HG02852 (cell line): ENCODE measurements around the gene KNCN.

ENCODE experiments used
- ATAC-seq: cut with Tn5 transposase; IDR thresholded peaks from one replicate; pipeline ENCODE4 v1.9.1; 2021; ENCODE audit warnings: mild to moderate bottlenecking, moderate library complexity; ENCODE audit not compliant: unreplicated experiment

KNCN gene

DNA sequence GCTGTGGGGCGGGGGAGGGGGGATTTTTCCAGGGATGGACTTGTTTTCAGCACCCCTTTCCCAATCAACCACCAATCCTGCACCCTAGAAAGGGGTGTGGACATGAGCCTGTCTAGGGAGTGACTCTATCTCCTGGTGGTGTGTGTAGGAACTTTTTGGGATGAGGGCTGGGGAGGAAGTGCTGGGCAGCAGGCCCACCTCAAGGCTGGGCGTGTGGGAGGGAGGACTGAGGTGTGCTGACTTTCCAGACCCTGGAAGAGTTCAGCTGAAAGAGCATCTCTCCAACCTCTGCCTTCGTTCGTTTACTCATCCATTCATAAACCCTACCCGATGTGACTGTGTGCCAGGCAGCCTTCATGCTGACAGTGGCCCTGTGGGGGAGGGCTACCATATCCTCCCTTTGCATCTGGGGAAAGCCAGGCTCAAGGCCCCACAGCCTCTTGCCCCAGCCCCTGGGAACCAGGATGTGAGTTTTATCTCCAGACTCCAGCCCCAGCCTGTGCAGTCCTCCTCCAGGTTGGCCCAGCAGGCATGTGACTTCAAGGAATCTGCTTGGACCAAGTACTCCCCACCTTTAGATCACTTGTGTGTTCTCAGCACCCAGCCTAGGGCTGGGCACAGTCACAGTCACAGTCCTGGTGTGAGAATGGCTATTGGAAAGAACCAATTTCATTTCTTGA lies 6.7 kb downstream of the KNCN start:
- ATAC-seq = no peak

DNA sequence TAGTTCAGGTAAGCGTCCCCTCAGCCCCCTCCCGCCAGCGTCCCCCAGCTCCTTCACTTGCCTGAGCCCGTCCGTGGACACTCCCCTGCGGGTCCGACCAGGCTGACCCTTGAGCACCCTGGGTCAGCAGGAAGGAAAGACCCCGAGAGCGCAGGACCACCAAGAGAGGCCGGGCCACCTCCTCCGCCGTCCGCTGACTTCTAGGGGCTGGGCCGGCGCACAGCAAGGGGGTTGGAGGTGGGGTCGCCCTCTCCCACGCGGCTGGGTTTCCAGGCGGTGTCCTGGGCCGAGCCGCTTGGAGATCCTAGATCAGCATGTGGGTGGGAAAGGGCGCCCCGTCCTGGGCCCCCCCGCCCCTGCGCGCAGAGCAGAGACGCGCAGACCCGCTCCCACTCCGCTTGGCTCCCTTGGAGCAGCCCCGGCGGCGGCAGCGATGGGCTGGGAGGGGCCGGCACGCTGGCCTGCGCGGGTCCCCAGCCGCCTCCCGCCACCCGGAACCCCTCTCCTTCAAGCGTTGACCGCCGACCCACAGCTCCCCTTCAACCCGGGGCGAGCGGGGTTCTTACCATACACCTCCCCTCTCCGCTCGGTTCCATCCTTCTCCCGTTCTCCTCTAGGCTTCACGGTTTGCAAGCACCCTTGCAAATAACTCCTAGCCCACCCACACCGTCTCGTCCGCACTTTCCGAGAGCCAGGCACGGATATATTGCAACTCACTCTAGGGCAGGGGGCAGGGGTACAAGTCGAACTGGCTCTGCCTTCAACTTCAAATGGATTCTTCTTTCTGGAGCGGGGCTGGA lies 7.5 kb downstream of the KNCN start:
- ATAC-seq = no peak

DNA sequence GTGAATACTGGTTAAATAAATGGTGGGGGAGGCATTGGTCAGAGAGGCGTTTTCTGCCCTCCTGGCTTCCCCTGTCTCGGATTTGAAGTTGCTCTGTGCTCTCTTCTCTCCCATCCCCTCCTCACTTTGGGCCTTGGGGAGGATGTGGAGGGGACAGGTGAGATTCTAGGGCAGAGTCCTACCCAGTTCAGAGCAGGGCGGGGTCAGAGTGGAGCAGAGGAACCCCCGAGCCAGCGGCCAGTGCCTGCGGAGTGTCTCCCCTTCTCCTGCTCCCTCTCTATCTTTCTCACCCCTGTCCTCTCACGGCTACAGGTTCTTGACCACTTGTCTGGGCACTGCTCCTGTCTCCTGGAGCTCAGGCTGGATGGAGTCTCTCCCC lies 8.1 kb downstream of the KNCN start:
- no peak for ATAC-seq

DNA sequence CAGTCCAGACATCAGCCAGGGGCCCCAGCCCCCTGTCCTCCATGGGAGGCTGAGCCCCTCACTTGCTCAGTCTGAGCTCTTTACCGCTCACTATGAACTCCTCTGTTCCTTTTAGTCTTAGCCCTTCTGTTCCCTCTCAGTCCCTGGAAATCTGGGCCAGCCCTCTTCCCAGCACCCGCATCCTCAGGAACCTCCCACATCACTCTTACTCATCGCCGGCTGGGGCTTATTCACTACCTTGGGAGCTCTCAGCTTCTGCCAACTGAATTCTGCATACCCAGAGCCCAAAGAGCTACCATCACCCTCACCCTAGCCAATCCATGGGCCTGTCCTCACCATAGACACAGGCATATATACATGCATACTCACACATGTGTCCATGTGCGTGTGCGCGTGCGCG lies 11.5 kb downstream of the KNCN start:
- ATAC-seq = no peak

DNA sequence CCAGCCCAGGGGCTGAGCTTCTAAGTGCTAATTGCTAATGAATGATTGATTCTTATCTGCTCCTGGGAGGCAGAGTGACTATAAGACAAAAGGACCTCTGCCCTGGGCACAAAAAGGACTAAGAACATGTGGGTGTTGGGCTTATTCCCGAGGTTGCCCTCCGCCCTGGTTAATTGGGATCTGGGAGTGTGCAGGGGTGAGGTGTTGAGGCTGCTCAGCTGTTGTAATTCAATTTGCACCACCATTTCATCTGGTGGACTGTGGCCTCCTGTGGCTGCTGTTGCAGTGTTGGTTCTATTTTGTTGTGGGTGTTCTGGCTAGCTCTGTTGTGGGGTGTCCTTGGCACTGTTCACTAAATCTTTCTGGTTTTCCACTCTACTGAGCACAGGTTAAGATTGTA lies 13.3 kb downstream of the KNCN start:
- ATAC-seq = no peak

DNA sequence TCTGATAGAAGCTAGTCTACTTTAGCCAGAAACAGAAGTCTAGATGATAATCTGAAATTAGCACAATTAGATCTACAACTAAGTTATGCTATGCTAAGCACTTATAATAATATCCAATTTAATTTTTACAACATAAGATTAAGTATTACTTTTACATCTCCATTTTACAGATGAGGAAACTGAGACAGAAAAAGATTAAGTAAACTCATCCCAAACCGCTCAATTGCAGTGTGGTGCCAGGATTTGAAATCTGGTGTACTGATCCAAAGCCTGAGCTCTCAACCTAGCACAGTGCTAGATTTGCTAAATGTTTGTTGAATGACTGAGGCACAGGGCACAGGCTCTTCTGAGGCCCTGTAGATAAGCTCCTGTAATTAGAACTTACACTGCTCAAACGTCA lies 13.8 kb downstream of the KNCN start:
- ATAC-seq = no peak

DNA sequence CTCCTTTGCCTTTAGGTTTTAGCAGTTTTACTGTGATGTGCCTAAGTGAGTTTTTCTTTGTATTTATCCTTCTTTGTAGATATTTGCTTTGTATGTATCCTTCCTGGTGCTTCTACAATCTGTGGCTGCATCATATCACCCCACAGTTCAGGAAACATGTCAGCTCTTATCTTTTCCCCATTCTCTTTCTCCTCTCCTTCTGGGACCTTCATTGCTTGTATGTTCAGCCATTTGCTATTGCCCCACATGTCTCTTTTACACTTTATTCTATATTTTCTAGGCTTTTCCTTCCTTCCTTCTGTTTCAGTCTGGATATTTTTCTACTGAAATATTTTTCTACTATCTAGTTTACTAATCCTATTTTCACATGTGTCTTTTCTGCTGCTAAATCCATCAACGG lies 14.9 kb downstream of the KNCN start:
- ATAC-seq = no peak

DNA sequence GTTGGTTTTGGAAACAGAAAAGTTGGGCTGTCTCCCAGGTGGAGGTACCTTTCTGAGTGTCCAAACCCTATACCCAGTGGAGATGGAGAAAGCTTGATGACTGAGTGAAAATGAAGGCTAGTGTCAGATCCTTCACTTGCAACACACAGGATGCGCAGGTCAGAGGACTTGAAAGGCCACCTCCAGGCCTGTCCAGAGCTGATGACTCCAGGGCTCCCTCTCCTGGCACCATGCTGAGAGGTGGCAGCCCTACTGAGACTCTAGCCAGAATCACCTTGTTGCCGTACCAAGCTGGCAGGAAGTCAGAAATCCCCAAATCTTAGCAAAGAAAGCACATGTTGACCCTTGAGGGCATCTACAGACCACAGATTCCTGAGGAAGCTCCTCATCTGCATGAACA lies 16.4 kb downstream of the KNCN start:
- no peak for ATAC-seq

DNA sequence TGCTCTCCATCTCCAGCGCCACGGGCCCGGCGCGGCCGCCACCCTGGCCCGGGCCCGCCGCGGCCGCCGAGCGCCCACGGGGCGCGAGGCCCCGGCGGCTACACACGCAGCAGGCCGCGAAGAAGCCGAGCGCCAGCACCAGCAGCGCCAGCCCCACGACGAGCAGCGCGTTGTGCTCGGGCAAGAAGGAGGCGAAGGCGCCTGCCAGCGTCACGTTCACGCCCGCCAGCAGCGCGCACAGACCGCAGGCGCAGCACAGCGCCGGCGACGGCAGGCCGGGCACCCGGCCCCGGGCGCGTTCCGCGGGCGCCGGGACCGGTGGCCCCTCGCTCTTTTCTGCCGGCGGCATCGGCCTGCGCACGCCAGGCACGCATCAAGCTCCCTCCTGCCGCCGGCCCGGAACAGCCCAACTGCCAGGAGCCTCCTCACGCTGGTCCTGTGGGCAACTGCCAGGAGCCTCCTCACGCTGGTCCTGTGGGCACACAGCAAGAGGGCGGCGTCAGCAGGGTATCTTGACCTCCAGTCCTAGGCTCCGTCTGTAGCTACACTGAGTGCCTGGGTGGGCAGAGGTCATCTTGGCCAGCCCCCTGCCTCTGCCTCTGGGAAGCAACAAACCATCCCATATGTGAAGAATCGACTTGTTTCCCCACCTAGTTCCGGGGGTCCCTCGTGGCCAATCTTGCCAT lies 18.1 kb downstream of the KNCN start:
- no peak for ATAC-seq

DNA sequence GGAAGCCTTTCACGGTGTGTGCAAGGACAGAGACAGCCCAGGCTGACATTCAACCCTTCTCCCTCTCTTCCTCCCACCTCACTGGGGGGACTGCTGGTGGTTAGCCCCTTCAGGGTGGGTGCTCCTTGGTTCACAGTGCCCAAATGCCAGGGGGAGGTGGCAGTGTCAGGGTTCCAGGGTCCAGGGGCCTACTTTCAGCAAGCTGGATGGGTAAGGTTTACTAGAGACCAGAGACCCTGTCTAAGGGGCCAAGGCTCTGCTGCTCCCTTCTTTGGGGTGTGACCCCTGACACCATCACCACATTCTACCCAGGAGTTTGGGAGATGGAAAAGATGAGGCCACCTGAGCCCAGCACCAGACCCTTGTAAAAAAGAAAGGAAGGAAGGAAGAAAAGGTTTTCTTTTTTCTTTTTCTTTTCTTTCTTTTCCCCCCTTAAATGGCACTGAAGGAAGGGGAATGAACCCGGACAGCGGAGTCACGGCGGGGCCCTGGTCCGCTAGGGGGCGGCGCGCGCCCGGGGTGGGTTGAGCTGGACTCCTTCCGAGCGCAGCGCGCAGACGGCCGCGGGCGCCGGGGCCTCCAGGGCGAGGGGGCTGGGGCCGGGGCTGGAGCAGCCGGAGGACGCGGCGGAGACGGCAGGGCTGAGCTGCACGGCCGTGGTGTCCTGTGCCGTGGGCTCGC lies 18.8 kb downstream of the KNCN start:
- ATAC-seq = no peak

DNA sequence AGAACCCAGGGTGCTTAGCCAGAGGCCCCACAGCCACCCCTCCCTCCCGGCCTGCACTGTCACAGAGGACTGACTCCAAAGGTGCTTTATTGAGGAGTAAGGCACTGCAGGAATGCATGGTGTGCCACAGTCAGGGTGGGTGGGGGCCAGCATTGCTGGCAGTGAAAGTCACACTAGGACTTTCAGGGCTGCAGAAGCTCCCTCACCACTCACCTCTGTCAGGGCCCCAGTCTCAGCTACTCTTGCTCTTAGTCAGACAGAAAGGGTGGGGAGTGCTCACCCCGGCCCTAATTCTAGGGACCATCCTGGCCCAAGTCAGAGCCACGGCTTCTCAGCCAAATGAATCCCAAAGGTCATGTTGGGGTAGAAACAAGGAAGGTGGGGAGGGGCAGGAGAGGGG lies 19.4 kb downstream of the KNCN start:
- ATAC-seq = no peak

DNA sequence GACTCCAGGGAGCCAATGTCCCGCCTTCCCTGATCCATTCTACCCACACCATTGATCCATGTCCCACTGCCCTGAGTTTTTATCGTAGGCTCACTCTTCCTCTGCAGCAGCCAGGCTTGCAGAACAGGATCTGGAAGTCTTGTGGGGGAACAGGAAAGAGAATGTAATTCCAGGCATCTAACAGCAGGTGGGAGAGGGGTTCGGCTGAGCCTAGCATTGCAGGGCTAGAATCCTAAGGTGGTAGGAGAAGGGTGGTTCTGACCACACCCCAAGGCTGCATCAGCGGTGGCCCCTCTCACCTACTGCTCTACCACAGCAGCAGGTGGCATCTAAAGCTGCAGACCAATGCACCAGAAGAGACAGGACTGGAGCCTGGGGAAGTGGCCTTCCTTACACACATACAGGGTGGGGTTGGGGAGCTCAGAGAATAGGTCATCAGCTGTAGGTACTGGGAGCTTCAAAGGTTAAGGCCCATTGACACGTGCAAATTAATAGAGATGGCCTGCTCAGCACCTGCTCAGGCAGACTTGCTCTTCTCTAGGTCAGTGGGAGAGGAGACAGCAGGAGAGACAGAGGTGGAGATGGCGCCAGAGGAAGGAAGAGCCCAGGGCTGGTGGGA lies 20.5 kb downstream of the KNCN start:
- no peak for ATAC-seq

DNA sequence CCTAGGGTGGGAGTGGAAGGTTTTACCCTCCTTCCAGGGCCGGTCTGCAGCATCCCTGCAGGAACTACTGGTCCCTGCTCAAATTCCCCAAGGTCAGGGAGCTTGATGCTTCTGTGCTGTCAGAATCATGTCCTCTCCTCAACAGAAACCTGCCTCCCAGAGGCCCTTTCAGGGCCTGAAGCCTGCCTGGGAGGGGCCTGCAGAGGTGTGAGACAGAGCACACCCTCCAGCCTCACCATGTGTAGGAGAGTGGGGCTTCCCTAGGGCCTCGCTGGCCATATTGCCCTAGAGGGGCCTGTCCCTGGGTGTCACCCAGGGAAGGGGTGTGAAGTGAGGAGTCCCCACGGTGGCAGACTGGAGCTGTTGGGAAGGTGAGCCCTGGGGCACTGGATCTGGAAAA lies 21.1 kb downstream of the KNCN start:
- ATAC-seq = no peak

DNA sequence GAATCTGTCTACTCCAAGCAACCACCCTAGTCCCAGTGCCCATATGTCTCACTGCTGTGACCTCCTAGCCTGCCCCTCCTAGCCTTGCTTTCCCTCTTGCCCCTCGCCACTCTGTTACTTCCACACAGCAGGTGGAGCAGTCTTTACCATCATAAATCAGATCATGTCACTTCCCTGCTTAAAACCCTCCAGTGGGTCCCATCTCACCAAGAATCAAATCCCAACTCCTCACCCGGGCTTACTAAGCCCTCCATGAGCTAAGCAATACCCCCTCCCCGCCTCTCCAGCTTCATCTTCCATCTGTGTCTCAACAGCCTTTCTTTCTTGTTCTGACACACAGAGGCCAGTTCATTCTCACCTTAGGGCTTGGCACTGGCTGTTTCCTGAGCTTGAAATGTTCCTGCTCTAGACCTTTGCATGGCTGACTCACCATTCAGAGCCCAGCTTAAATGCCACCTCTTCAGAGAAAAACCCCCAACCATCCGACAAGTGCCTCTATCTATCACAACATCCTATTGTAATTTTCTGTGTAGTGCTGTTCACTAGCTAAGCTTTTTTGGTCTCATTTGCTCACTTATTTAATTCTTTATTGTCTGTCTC lies 22.3 kb downstream of the KNCN start:
- no peak for ATAC-seq

DNA sequence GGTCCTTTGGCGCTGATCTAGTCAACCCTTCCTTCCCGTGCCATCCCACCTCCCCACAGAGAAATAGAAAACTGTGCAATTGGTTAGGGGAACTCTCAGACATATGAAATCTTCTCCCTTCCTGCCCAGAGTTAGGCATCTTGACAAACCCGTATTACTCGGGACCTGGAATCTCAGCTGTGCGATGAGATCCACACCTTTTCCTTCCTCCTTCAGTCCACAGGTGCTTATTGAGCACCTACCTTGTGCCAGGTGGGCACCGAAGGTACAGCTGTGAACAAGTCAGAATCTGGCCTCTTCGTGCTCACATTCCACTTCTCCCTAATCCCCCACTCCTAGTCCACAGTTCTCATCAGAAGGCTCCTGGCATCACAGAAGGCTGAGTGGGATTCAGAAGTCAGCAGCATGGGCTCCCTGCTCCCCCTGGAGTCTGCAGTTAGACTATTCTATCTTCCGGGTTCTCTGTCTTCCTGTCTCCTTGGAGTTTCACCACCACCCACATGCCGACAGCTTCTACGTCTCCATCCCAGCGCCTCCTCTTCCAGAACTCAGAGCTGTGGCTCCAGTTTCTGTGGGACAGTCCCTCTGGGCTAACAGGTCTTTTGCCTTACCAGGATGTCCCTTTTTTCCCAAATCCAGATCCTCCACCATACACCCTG lies 23.0 kb downstream of the KNCN start:
- no peak for ATAC-seq

DNA sequence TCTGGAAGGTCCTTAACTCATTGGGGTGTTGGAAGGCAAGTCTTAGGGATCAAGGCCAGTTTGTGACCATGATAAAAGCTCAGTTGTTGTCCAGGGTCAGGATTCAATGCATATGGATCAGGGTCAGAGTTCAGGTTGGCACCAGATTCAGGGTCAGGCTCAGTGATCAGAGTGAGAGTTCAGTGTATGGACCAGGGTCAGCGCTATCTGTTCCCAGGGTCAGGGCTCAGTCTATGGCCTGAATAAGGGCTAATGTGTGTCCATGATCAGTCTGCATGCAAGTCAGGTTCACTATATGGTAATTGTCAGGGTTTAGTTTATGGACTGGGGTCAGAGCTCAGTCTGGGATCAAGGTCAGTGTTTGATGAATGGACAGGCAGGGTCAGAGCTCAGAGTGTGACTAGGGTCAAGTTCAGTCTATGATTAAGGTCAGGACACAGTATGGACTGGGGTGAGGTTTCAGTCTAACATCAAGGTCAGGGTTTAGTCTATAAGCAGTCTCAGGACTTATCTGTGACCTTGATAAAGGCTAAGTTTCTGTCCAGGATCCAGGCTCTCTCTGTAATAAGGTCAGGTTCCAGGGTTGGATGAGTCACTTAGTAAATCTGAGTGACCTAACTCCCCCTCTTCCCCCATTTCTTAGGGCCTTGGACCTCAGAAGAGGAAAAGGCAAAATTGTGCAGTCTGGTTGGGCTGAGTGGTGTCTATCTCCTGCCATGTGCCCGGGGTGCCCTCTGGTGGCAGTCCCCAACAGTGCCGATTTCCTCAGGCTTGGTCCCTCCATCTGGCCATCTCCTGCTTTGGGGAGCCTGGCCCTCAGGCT lies 23.8 kb downstream of the KNCN start:
- peak; percentile 70 for ATAC-seq

DNA sequence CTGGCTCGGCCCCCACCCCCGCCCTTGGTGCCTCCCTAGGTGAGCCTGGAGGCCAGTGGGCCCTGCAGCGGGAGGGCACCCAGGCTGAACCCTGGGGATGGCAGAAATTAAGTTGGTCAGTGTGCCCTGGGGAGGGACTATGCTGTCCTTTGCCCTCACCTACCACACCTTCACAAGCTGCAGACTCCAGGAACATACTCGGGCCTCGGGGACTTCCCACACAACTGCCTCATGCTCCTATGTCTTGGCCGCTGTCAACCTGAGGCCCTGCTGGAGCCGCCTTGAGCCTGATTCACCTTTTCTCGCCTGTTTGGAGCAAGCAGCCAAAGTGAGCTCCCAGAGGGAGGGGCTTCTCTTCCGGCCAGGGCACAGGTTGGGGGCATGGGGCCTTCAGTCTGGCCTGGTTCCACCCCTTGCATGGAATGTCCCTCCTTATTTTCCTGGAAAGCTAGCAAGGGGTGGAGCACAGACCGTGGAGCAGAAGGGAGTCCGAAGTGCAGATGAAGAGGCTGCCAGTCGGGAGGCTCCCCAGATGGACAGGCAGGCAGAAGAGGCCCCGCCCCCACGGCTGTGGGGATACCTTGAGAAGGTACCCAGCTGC lies 24.7 kb downstream of the KNCN start:
- ATAC-seq = no peak

DNA sequence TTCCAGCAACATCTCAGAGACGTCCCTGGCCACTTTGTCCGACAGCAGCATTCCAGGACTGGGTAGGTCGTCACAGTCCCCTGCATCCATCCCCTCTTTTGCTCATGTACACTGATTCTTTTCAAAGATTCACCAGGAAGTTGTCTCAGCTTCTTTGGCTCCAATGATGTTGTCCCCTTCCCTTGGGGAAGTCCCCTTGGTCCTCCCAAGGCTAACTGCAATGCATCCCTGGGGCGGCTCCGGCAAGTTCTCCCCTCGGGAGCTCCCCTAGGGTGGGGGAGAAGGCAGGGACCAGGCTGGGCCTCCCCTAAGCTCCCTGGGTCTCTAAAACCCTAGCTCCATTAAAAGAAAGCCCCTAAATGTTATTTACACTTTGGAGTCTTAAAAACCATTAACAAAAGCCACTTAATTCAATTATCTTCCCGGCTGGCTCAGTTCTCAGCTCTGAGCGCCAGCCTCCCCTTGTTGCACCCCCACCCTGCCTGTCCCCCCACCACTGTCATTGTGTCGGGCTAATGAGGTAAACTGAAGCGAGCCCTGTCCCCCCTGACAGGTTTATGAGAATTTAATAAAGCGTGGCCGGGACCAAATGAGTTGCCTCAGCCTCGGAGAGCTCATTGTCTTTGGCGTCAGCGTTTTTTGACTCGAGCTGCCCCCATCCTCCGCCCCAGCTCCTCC lies 25.3 kb downstream of the KNCN start:
- no peak for ATAC-seq
